IMR-90 (cell line): ENCODE data around the gene POLA2. TPM values are rescaled to one million over a fixed set of nuclear protein-coding genes. Genes with fewer than 3 reads are reported as not detected.

Source experiments
- ATAC-seq: fragments of 200-7000 bp; cut with Tn5 transposase; 2 replicates; pipeline ENCODE4 v1.9.1; 2020; ENCODE audit warnings: low read depth, mild to moderate bottlenecking, moderate library complexity
- BruUV-seq: library from RNA; stranded (reverse); fragments of 400-500 nt; replicated peaks from 2 replicates; lab custom pipeline; 2021; lab: Mats Ljungman, UMichigan
- CTCF ChIA-PET: fragments of 300-600 bp; formaldehyde crosslinking; extraction: SDS; loops from one replicate; lab custom pipeline; 2021; ENCODE audit warnings: antibody characterized with exemption; lab: Yijun Ruan, JAX
- POLR2A ChIA-PET: fragments of 300-600 bp; sonication (Branson Sonifier 250); formaldehyde crosslinking; loops from one replicate; lab custom pipeline; 2022; ENCODE audit warnings: antibody characterized with exemption; ENCODE audit not compliant: unreplicated experiment; lab: Charles Lee
- DNase-seq: peaks from one replicate; pipeline ENCODE4 v3.0.0; 2013
- H2AFZ ChIP-seq: replicated peaks from 2 replicates; pipeline ENCODE3; 2013; ENCODE audit warnings: low read length, mild to moderate bottlenecking; ENCODE audit not compliant: poor library complexity
- H2AK5ac ChIP-seq: 2 replicates; pipeline ENCODE4 v1.6.1; 2013; ENCODE audit warnings: low read depth, low read length, inconsistent platforms
- H2AK9ac ChIP-seq: replicated peaks from 2 replicates; pipeline ENCODE3; 2013; ENCODE audit warnings: mild to moderate bottlenecking, low read depth, low read length, moderate library complexity; ENCODE audit not compliant: poor library complexity
- H2BK120ac ChIP-seq: 2 replicates; pipeline ENCODE4 v1.6.1; 2013; ENCODE audit warnings: low read depth, low read length, inconsistent platforms
- H2BK15ac ChIP-seq: 3 replicates; pipeline ENCODE4 v1.6.1; 2013; ENCODE audit warnings: low read depth, low read length, inconsistent platforms
- H2BK20ac ChIP-seq: 2 replicates; pipeline ENCODE4 v1.6.1; 2013; ENCODE audit warnings: low read depth, mild to moderate bottlenecking, inconsistent platforms, low read length, moderate library complexity
- H2BK5ac ChIP-seq: 2 replicates; pipeline ENCODE4 v1.6.1; 2013; ENCODE audit warnings: mild to moderate bottlenecking, low read depth, low read length, inconsistent platforms; ENCODE audit not compliant: poor library complexity, severe bottlenecking
- H3K14ac ChIP-seq: replicated peaks from 2 replicates; pipeline ENCODE4 v1.6.1; 2013; ENCODE audit warnings: low read depth, low read length, inconsistent platforms
- H3K18ac ChIP-seq: 2 replicates; pipeline ENCODE4 v1.6.1; 2013; ENCODE audit warnings: low read depth, low read length, control low read depth
- H3K23ac ChIP-seq: 2 replicates; pipeline ENCODE4 v1.6.1; 2013; ENCODE audit warnings: low read depth, low read length, inconsistent platforms
- H3K27ac ChIP-seq: 2 replicates; pipeline ENCODE4 v1.5.1; 2013; ENCODE audit warnings: mild to moderate bottlenecking, control low read depth, low read length; ENCODE audit not compliant: insufficient read depth
- H3K27me3 ChIP-seq: 2 replicates; pipeline ENCODE4 v1.6.1; 2013; ENCODE audit warnings: low read length; ENCODE audit not compliant: control insufficient read depth, insufficient read depth
- H3K36me3 ChIP-seq: 2 replicates; pipeline ENCODE4 v1.6.1; 2013; ENCODE audit warnings: low read length, mixed read lengths; ENCODE audit not compliant: control insufficient read depth, insufficient read depth
- H3K4ac ChIP-seq: 2 replicates; pipeline ENCODE4 v1.6.1; 2013; ENCODE audit warnings: low read depth, low read length, inconsistent platforms
- H3K4me1 ChIP-seq: 2 replicates; pipeline ENCODE4 v1.6.1; 2013; ENCODE audit warnings: low read length, mixed read lengths; ENCODE audit not compliant: control insufficient read depth, insufficient read depth
- H3K4me2 ChIP-seq: 2 replicates; pipeline ENCODE4 v1.6.1; 2013; ENCODE audit warnings: low read depth, mild to moderate bottlenecking, control low read depth, low read length, moderate library complexity
- H3K4me3 ChIP-seq: 2 replicates; pipeline ENCODE4 v1.5.1; 2013; ENCODE audit warnings: low read depth, mild to moderate bottlenecking, control low read depth, low read length, moderate library complexity; ENCODE audit not compliant: insufficient read depth
- H3K56ac ChIP-seq: 2 replicates; pipeline ENCODE4 v1.6.1; 2013; ENCODE audit warnings: low read length, inconsistent platforms; ENCODE audit not compliant: insufficient read depth; ENCODE audit errors: extremely low read depth
- H3K79me1 ChIP-seq, 2 experiments: 2 replicates each; pipeline ENCODE4 v1.6.1; 2013; ENCODE audit warnings: low read length in 2 of 2, inconsistent platforms in 1 of 2, low read depth in 1 of 2
- H3K9ac ChIP-seq: 2 replicates; pipeline ENCODE4 v1.6.1; 2013; ENCODE audit warnings: low read depth, low read length, control low read depth
- H3K9me1 ChIP-seq: 2 replicates; pipeline ENCODE4 v1.6.1; 2013; ENCODE audit warnings: low read length, inconsistent platforms; ENCODE audit not compliant: insufficient read depth
- H3K9me3 ChIP-seq: 2 replicates; pipeline ENCODE4 v1.6.1; 2013; ENCODE audit warnings: low read length; ENCODE audit not compliant: control insufficient read depth, insufficient read depth
- H4K20me1 ChIP-seq: 2 replicates; pipeline ENCODE4 v1.6.1; 2013; ENCODE audit warnings: low read length, inconsistent platforms; ENCODE audit not compliant: insufficient read depth
- H4K5ac ChIP-seq: 2 replicates; pipeline ENCODE4 v1.6.1; 2013; ENCODE audit warnings: mild to moderate bottlenecking, low read depth, low read length, control low read depth
- H4K8ac ChIP-seq, 2 experiments: 2 replicates each; pipeline ENCODE4 v1.6.1; 2013; ENCODE audit warnings: low read depth in 2 of 2, low read length in 2 of 2, control low read depth in 1 of 2, inconsistent platforms in 1 of 2
- H4K91ac ChIP-seq: 2 replicates; pipeline ENCODE4 v1.6.1; 2013; ENCODE audit warnings: low read depth, low read length, inconsistent platforms; ENCODE audit not compliant: insufficient read depth
- CTCF ChIP-seq: conservative IDR thresholded peaks from 2 replicates; pipeline ENCODE4 v1.5.1; 2012; ENCODE audit warnings: mild to moderate bottlenecking, low read depth, low read length, improper control_type of control experiment
- ELK1 ChIP-seq: fragments of 150-350 bp; IDR thresholded peaks from 2 replicates; pipeline ENCODE4 v1.6.1; 2016; ENCODE audit warnings: low read depth, mild to moderate bottlenecking, low read length, moderate library complexity, borderline replicate concordance
- MAFK ChIP-seq: IDR thresholded peaks from 2 replicates; pipeline ENCODE4 v1.6.1; 2012; ENCODE audit warnings: low read depth, low read length, improper control_type of control experiment
- MXI1 ChIP-seq: IDR thresholded peaks from 2 replicates; pipeline ENCODE4 v1.6.1; 2012; ENCODE audit warnings: low read depth, mild to moderate bottlenecking, low read length, moderate library complexity, borderline replicate concordance
- NFE2L2 ChIP-seq: fragments of 150-350 bp; IDR thresholded peaks from 2 replicates; pipeline ENCODE4 v1.6.1; 2016; ENCODE audit warnings: low read depth, mild to moderate bottlenecking, low read length
- POLR2A ChIP-seq: IDR thresholded peaks from 2 replicates; pipeline ENCODE4 v1.6.1; 2012; ENCODE audit warnings: mild to moderate bottlenecking, low read depth, low read length
- RAD21 ChIP-seq: IDR thresholded peaks from 2 replicates; pipeline ENCODE4 v1.6.1; 2012; ENCODE audit warnings: low read length, improper control_type of control experiment
- RCOR1 ChIP-seq: IDR thresholded peaks from 2 replicates; pipeline ENCODE4 v1.6.1; 2012; ENCODE audit warnings: mild to moderate bottlenecking, low read length, improper control_type of control experiment; ENCODE audit not compliant: insufficient replicate concordance
- SMC3 ChIP-seq: fragments of 150-350 bp; IDR thresholded peaks from 2 replicates; pipeline ENCODE4 v1.6.1; 2016; ENCODE audit warnings: low read depth, mild to moderate bottlenecking, antibody characterized with exemption, low read length, moderate library complexity
- WGBS, 2 experiments: methylation state at CpG; one replicate each; pipeline versions ENCODE4 v1.1.5 to v1.1.7; 2013; ENCODE audit warnings: missing lambda C conversion rate in 2 of 2; ENCODE audit not compliant: insufficient read length in 1 of 2; ENCODE audit errors: extremely low coverage in 2 of 2; 5-methylcytosine and 5-hydroxymethylcytosine counted together
- dilution Hi-C: fragments of 300-500 bp; cut with HindIII; formaldehyde crosslinking; loops from one replicate; pipeline ENCODE4 v1.14.3; 2018; ENCODE audit warnings: low sequenced_read_pairs; ENCODE audit not compliant: unreplicated experiment
- in situ Hi-C: fragments of 300-500 bp; cut with MboI; formaldehyde crosslinking; loops from 3 replicates; pipeline ENCODE4 v1.14.3; 2019; ENCODE audit warnings: low sequenced_read_pairs, inconsistent platforms, mixed read lengths
- intact Hi-C: fragments of 100-400 bp; cut with micrococcal nuclease; formaldehyde crosslinking; loops from 2 replicates; pipeline ENCODE4 v1.10.0; 2022
- polyA plus RNA-seq, 3 experiments: library from polyadenylated mRNA; depleted of rRNA; stranded (reverse); fragments of >200 nt; gene quantifications; 2 replicates each; pipeline ENCODE4 v1.2.3, GENCODE V29; 2012; ENCODE audit warnings: low replicate concordance in 1 of 3
- total RNA-seq: library from RNA; depleted of rRNA; stranded (reverse); fragments of >200 nt; gene quantifications from 2 replicates; pipeline ENCODE4 v1.2.3, GENCODE V29; 2012

Gene POLA2
- total and polyA plus RNA-seq, 2 of the 4 experiments (the other 2 are of a cell fraction) = 14.2 to 17.3 TPM

GRCh38 chr11:65266210-65266609, 4.4 kb downstream of the POLA2 start:
- in situ Hi-C loops = no loop called here

More at GRCh38 chr11:65266210-65266609, 4.4 kb downstream of the POLA2 start:
- H3K9me1 ChIP-seq = peaks cover 2% of the 10 kb centered on the region
- no peak overlapping the region for H3K23ac ChIP-seq
- no peaks in the 10 kb centered on the region for H4K20me1 ChIP-seq
- H3K4me3 ChIP-seq = no peak overlapping the region
- intact Hi-C loops = no loop called here
- H3K79me1 ChIP-seq = peaks cover 18 to 48% of the 10 kb centered on the region in 2 experiments
- H2AK5ac ChIP-seq = no peak overlapping the region; the same call in 1 of the 2 replicates
- H2BK5ac ChIP-seq = no peak overlapping the region
- H3K18ac ChIP-seq = no peak overlapping the region
- no peaks in the 10 kb centered on the region for H3K9me3 ChIP-seq
- H3K4me2 ChIP-seq = no peak overlapping the region
- TF ChIP-seq POLR2A = no peak
- no peak for TF ChIP-seq NFE2L2
- TF ChIP-seq RCOR1 = no peak
- 0 out of 2 replicates have a peak, but pooled peaks have one; percentile 2 for TF ChIP-seq CTCF
- no peak for TF ChIP-seq ELK1
- no peak for TF ChIP-seq SMC3
- no peak for TF ChIP-seq MXI1
- no peak for TF ChIP-seq MAFK
- TF ChIP-seq RAD21 = no peak
- no peak overlapping the region for H3K9ac ChIP-seq
- H4K5ac ChIP-seq = no peak overlapping the region
- H3K27me3 ChIP-seq = no peaks in the 10 kb centered on the region
- no TSS peak for BruUV-seq
- no peak overlapping the region for H2BK20ac ChIP-seq
- H3K36me3 ChIP-seq = peaks cover 4% of the 10 kb centered on the region
- no peak for ATAC-seq
- H2AK9ac ChIP-seq = no peak overlapping the region
- H3K4me1 ChIP-seq = peaks cover 3% of the 10 kb centered on the region
- no peak for DNase-seq
- no peak overlapping the region for H4K8ac ChIP-seq
- H2AFZ ChIP-seq = no peak overlapping the region
- WGBS, 2 experiments = no CpG with 5 or more reads among the region's 2 CpGs
- dilution Hi-C loops = no loop called here
- no peak overlapping the region for H3K4ac ChIP-seq
- no peak overlapping the region for H3K56ac ChIP-seq
- no peak overlapping the region for H2BK15ac ChIP-seq
- no peak overlapping the region for H3K27ac ChIP-seq
- no peak overlapping the region for H2BK120ac ChIP-seq
- POLR2A ChIA-PET = no interaction called here
- H4K91ac ChIP-seq = no peak overlapping the region
- no peak overlapping the region for H3K14ac ChIP-seq
- CTCF ChIA-PET = interaction anchor here (1.1 to 1.6 kb wide), 2 partner anchors 9 to 49 kb away, joined by 4 to 9 read pairs; partner anchors contain the start of gene CDC42EP2
